ENCODE results near the gene MGAT5. TPM values are rescaled to one million over a fixed set of nuclear protein-coding genes. Genes with fewer than 3 reads are reported as not detected.

MGAT5 gene
- total RNA-seq, 1 experiment from 2014 or later: 22.1 TPM

- BruUV-seq (replicated peaks): no TSS peak
- no peak for DNase-seq
- Mint-ChIP-seq H3K4me3 (ENCODE audit: unreplicated experiment) (no peak overlapping the region), H3K27me3 (ENCODE audit: insufficient read depth, unreplicated experiment) (no peaks in the 10 kb centered on the region), H3K4me1 (ENCODE audit: low read depth, unreplicated experiment) (no peaks in the 10 kb centered on the region), H3K27ac (ENCODE audit: unreplicated experiment) (no peak overlapping the region), H3K9me3 (ENCODE audit: unreplicated experiment) (no peaks in the 10 kb centered on the region), H3K36me3 (ENCODE audit: insufficient read depth, unreplicated experiment) (peaks cover 16% of the 10 kb centered on the region)
- TF ChIP-seq CTCF (IDR thresholded peaks at IDR 0.05; ENCODE audit: insufficient read depth in 1 of 2, low read depth in 1 of 2, low read length in 1 of 2, severe bottlenecking in 1 of 2, unreplicated experiment in 1 of 2): no peak
- no peaks in the 10 kb centered on the region for H3K36me3 ChIP-seq (ENCODE audit: control insufficient read depth, insufficient read depth, low read length)
- CTCF ChIA-PET: no interaction called here
- H3K9me3 ChIP-seq: no peaks in the 10 kb centered on the region
- no peaks in the 10 kb centered on the region for H3K27me3 ChIP-seq (replicated peaks; ENCODE audit: control insufficient read depth, insufficient read depth, low read length)
- no peaks in the 10 kb centered on the region for H3K4me1 ChIP-seq
- intact Hi-C loops (cut with micrococcal nuclease; ENCODE audit: unreplicated experiment): no loop called here
- no peak overlapping the region for H3K4me3 ChIP-seq (ENCODE audit: low read depth, low read length)
- POLR2A ChIA-PET: no interaction called here
Measured at GRCh38 chr2:134250840-134251461, 2.9 kb upstream of the MGAT5 start.

GRCh38 chr2:134252092-134252750, 1.7 kb upstream of the MGAT5 start:
- Histone ChIP-seq H3K4me3 (ENCODE audit: low read depth, low read length) (no peak overlapping the region), H3K9me3 (no peaks in the 10 kb centered on the region), H3K27me3 (replicated peaks; ENCODE audit: control insufficient read depth, insufficient read depth, low read length) (no peaks in the 10 kb centered on the region), H3K36me3 (ENCODE audit: control insufficient read depth, insufficient read depth, low read length) (no peaks in the 10 kb centered on the region), H3K4me1 (no peaks in the 10 kb centered on the region)
- no peak for TF ChIP-seq CTCF (IDR thresholded peaks at IDR 0.05; ENCODE audit: insufficient read depth in 1 of 2, low read depth in 1 of 2, low read length in 1 of 2, severe bottlenecking in 1 of 2, unreplicated experiment in 1 of 2)
- intact Hi-C loops (cut with micrococcal nuclease; ENCODE audit: unreplicated experiment): no loop called here
- ChIA-PET POLR2A (no interaction called here), CTCF (no interaction called here)
- Mint-ChIP-seq H3K36me3 (ENCODE audit: insufficient read depth, unreplicated experiment) (peaks cover 16% of the 10 kb centered on the region), H3K27me3 (ENCODE audit: insufficient read depth, unreplicated experiment) (no peaks in the 10 kb centered on the region), H3K4me1 (ENCODE audit: low read depth, unreplicated experiment) (no peaks in the 10 kb centered on the region), H3K9me3 (ENCODE audit: unreplicated experiment) (no peaks in the 10 kb centered on the region), H3K4me3 (ENCODE audit: unreplicated experiment) (no peak overlapping the region), H3K27ac (ENCODE audit: unreplicated experiment) (no peak overlapping the region)
- DNase-seq: no peak
- BruUV-seq (replicated peaks): no TSS peak

- H3K4me1 Mint-ChIP-seq (ENCODE audit: low read depth, unreplicated experiment): no peaks in the 10 kb centered on the region
- no peak overlapping the region for H3K27ac Mint-ChIP-seq (ENCODE audit: unreplicated experiment)
- no peak overlapping the region for H3K4me3 ChIP-seq (ENCODE audit: low read depth, low read length)
- H3K9me3 Mint-ChIP-seq (ENCODE audit: unreplicated experiment): no peaks in the 10 kb centered on the region
- peaks cover 16% of the 10 kb centered on the region for H3K36me3 Mint-ChIP-seq (ENCODE audit: insufficient read depth, unreplicated experiment)
- CTCF ChIA-PET: no interaction called here
- no peaks in the 10 kb centered on the region for H3K4me1 ChIP-seq
- H3K27me3 Mint-ChIP-seq (ENCODE audit: insufficient read depth, unreplicated experiment): no peaks in the 10 kb centered on the region
- no peak for TF ChIP-seq CTCF (IDR thresholded peaks at IDR 0.05; ENCODE audit: insufficient read depth in 1 of 2, low read depth in 1 of 2, low read length in 1 of 2, severe bottlenecking in 1 of 2, unreplicated experiment in 1 of 2)
- no peaks in the 10 kb centered on the region for H3K36me3 ChIP-seq (ENCODE audit: control insufficient read depth, insufficient read depth, low read length)
- no TSS peak for BruUV-seq (replicated peaks)
- H3K27me3 ChIP-seq (replicated peaks; ENCODE audit: control insufficient read depth, insufficient read depth, low read length): no peaks in the 10 kb centered on the region
- no peaks in the 10 kb centered on the region for H3K9me3 ChIP-seq
- POLR2A ChIA-PET: no interaction called here
- intact Hi-C loops (cut with micrococcal nuclease; ENCODE audit: unreplicated experiment): no loop called here
- no peak for DNase-seq
- no peak overlapping the region for H3K4me3 Mint-ChIP-seq (ENCODE audit: unreplicated experiment)
Measured at GRCh38 chr2:134253117-134253704, 661 bp upstream of the MGAT5 start.

Data from Caco-2 (cell line).